HCT116 (cell line): Measurements from ENCODE around the gene XPC. TPM values are rescaled to one million over a fixed set of nuclear protein-coding genes. Genes with fewer than 3 reads are reported as not detected.

Source experiments
- ATAC-seq: fragments of 200-7000 bp; cut with Tn5 transposase; 2 replicates; pipeline ENCODE4 v1.9.1; 2020; ENCODE audit warnings: mild to moderate bottlenecking, moderate library complexity
- BruUV-seq: library from RNA; stranded (reverse); fragments of 400-500 nt; replicated peaks from 2 replicates; lab custom pipeline; 2021; lab: Mats Ljungman, UMichigan
- CTCF ChIA-PET: fragments of 300-600 bp; sonication (Branson Sonifier 250); formaldehyde crosslinking; loops from one replicate; lab custom pipeline; 2021; ENCODE audit warnings: antibody characterized with exemption; lab: Charles Lee
- POLR2A ChIA-PET: fragments of 300-600, 350-600 bp; sonication (Branson Sonifier 250); formaldehyde crosslinking; loops from one replicate; lab custom pipeline; 2021; ENCODE audit warnings: antibody characterized with exemption; lab: Charles Lee
- RAD21 ChIA-PET, 2 experiments: fragments of 300-600 bp; sonication (Branson Sonifier 250); formaldehyde crosslinking; loops; one replicate each; lab custom pipeline; 2023; ENCODE audit warnings: low total read pairs in 2 of 2; ENCODE audit not compliant: uncharacterized antibody in 2 of 2, unreplicated experiment in 2 of 2, low non-redundant PET in 1 of 2; lab: Charles Lee
- DNase-seq: peaks from one replicate; pipeline ENCODE4 v3.0.0-alpha.2; 2010; ENCODE audit warnings: low read depth, low spot score
- H2AFZ ChIP-seq: fragments of 200-600 bp; shearing (Covaris generic), sonication (generic); 2 replicates; pipeline ENCODE4 v1.6.1; 2017; ENCODE audit warnings: low read depth, mixed run types, mixed read lengths, antibody characterized with exemption, low read length; ENCODE audit not compliant: poor library complexity, severe bottlenecking
- H3K27ac ChIP-seq: 2 replicates; pipeline ENCODE4 v1.5.1; 2012; ENCODE audit warnings: low read depth, low read length
- H3K27me3 ChIP-seq: fragments of 200-600 bp; sonication (generic); 2 replicates; pipeline ENCODE4 v1.6.1; 2016; ENCODE audit warnings: mixed run types, low read length, mixed read lengths; ENCODE audit not compliant: insufficient read depth
- H3K36me3 ChIP-seq, 2 experiments: fragments of 200-500 bp in 1 of 2; fragments of 200-600 bp in 1 of 2; sonication (Bioruptor generic) in 1 of 2; sonication (generic) in 1 of 2; 2 replicates each; pipeline versions ENCODE4 v1.5.1 to v1.6.1; 2014 to 2016; ENCODE audit warnings: low read length in 2 of 2, inconsistent platforms in 1 of 2, mixed read lengths in 1 of 2, mixed run types in 1 of 2; ENCODE audit not compliant: insufficient read depth in 2 of 2, control insufficient read depth in 1 of 2
- H3K4me1 ChIP-seq, 2 experiments: fragments of 200-600 bp in 1 of 2; sonication (generic) in 1 of 2; 2 replicates each; pipeline versions ENCODE4 v1.5.1 to v1.6.1; 2012 to 2017; ENCODE audit warnings: low read length in 2 of 2, inconsistent platforms in 1 of 2, mild to moderate bottlenecking in 1 of 2, mixed read lengths in 1 of 2, mixed run types in 1 of 2, moderate library complexity in 1 of 2; ENCODE audit not compliant: insufficient read depth in 2 of 2, control insufficient read depth in 1 of 2
- H3K4me2 ChIP-seq: fragments of 200-600 bp; sonication (generic); 2 replicates; pipeline ENCODE4 v1.6.1; 2017; ENCODE audit warnings: mixed run types, low read length, mixed read lengths
- H3K4me3 ChIP-seq, 2 experiments: fragments of 200-600 bp in 1 of 2; sonication (generic) in 1 of 2; replicated peaks in 1 of 2; 2 replicates each; pipeline ENCODE4 v1.5.1; 2011 to 2016; ENCODE audit warnings: low read length in 2 of 2, control low read depth in 1 of 2, low read depth in 1 of 2, mild to moderate bottlenecking in 1 of 2, mixed read lengths in 1 of 2, mixed run types in 1 of 2
- H3K79me2 ChIP-seq: fragments of 200-600 bp; sonication (generic); 2 replicates; pipeline ENCODE4 v1.6.1; 2017; ENCODE audit warnings: mild to moderate bottlenecking, mixed run types, low read length, moderate library complexity, mixed read lengths; ENCODE audit not compliant: insufficient read depth
- H3K9ac ChIP-seq: fragments of 200-600 bp; sonication (generic); 2 replicates; pipeline ENCODE4 v1.6.1; 2016; ENCODE audit warnings: low read length, mixed read lengths
- H3K9me2 ChIP-seq: fragments of 200-600 bp; sonication (generic), shearing (Covaris generic); 2 replicates; pipeline ENCODE4 v1.6.1; 2017; ENCODE audit warnings: mixed run types, mild to moderate bottlenecking, moderate library complexity; ENCODE audit not compliant: insufficient read depth
- H3K9me3 ChIP-seq, 2 experiments: fragments of 200-500 bp in 1 of 2; fragments of 200-600 bp in 1 of 2; sonication (Bioruptor generic) in 1 of 2; sonication (generic) in 1 of 2; 2 replicates each; pipeline ENCODE4 v1.6.1; 2014 to 2017; ENCODE audit warnings: low read length in 2 of 2, mixed read lengths in 2 of 2, inconsistent platforms in 1 of 2, low read depth in 1 of 2, mild to moderate bottlenecking in 1 of 2, mixed run types in 1 of 2, moderate library complexity in 1 of 2; ENCODE audit not compliant: control insufficient read depth in 1 of 2, insufficient read depth in 1 of 2
- H4K20me1 ChIP-seq: fragments of 200-600 bp; sonication (generic), shearing (Covaris generic); 2 replicates; pipeline ENCODE4 v1.6.1; 2017; ENCODE audit warnings: mixed run types, mild to moderate bottlenecking, moderate library complexity; ENCODE audit not compliant: insufficient read depth
- CTCF ChIP-seq, 3 experiments: fragments of 200-600 bp in 1 of 3; sonication (generic) in 1 of 3; IDR thresholded peaks in 2 of 3; conservative IDR thresholded peaks in 1 of 3; 2 replicates each; pipeline ENCODE4 v1.5.1; 2012 to 2017; ENCODE audit warnings: low read depth in 2 of 3, low read length in 2 of 3, antibody characterized with exemption in 1 of 3, borderline replicate concordance in 1 of 3, control low read depth in 1 of 3, mild to moderate bottlenecking in 1 of 3, mixed read lengths in 1 of 3, mixed run types in 1 of 3, moderate library complexity in 1 of 3; ENCODE audit not compliant: insufficient read depth in 1 of 3
- ELF1 ChIP-seq: IDR thresholded peaks from 2 replicates; pipeline ENCODE4 v1.6.1; 2012; ENCODE audit warnings: low read depth, borderline replicate concordance
- EZH2 ChIP-seq: fragments of 200-600 bp; sonication (generic); IDR thresholded peaks from 2 replicates; pipeline ENCODE4 v1.6.1; 2017; ENCODE audit warnings: antibody characterized with exemption, mixed run types
- EZH2phosphoT487 ChIP-seq: fragments of 200-600 bp; IDR thresholded peaks from 2 replicates; pipeline ENCODE4 v1.6.1; 2018; ENCODE audit warnings: antibody characterized with exemption, borderline replicate concordance
- FOSL1 ChIP-seq: IDR thresholded peaks from 2 replicates; pipeline ENCODE4 v1.6.1; 2012; ENCODE audit warnings: low read depth
- JUND ChIP-seq: IDR thresholded peaks from 2 replicates; pipeline ENCODE4 v1.6.1; 2012
- MAX ChIP-seq: IDR thresholded peaks from 2 replicates; pipeline ENCODE4 v1.6.1; 2012
- POLR2A ChIP-seq: IDR thresholded peaks from 2 replicates; pipeline ENCODE4 v1.7.0; 2011; ENCODE audit warnings: borderline replicate concordance; ENCODE audit not compliant: insufficient read depth, insufficient read length; ENCODE audit errors: extremely low read depth
- POLR2AphosphoS5 ChIP-seq: IDR thresholded peaks from 2 replicates; pipeline ENCODE4 v1.6.1; 2011; ENCODE audit warnings: mild to moderate bottlenecking, low read depth, low read length, moderate library complexity
- RAD21 ChIP-seq: IDR thresholded peaks from 2 replicates; pipeline ENCODE4 v1.6.1; 2012; ENCODE audit warnings: low read depth, mild to moderate bottlenecking
- REST ChIP-seq: IDR thresholded peaks from 2 replicates; pipeline ENCODE4 v1.6.1; 2012; ENCODE audit warnings: low read depth
- SRF ChIP-seq: IDR thresholded peaks from 2 replicates; pipeline ENCODE4 v1.6.1; 2012; ENCODE audit warnings: low read depth
- TCF7L2 ChIP-seq: IDR thresholded peaks from 2 replicates; pipeline ENCODE4 v1.7.0; 2011; ENCODE audit warnings: borderline replicate concordance, inconsistent platforms; ENCODE audit not compliant: insufficient read depth, insufficient read length; ENCODE audit errors: extremely low read depth
- ZFX ChIP-seq: fragments of 450-650 bp; IDR thresholded peaks from 2 replicates; pipeline ENCODE4 v1.6.1; 2017
- ZNF274 ChIP-seq: fragments of 200-500 bp; sonication (Bioruptor generic); IDR thresholded peaks from 2 replicates; pipeline ENCODE4 v1.6.1; 2014; ENCODE audit warnings: mild to moderate bottlenecking, low read depth, low read length, inconsistent platforms
- intact Hi-C: fragments of 100-400 bp; cut with micrococcal nuclease; formaldehyde crosslinking; loops from 2 replicates; pipeline ENCODE4 v1.10.0; 2022
- total RNA-seq: library from RNA; stranded (reverse); gene quantifications from one replicate; pipeline ENCODE4 v1.2.1, GENCODE V29; 2021; ENCODE audit not compliant: unreplicated experiment

XPC gene
- total RNA-seq, 1 experiment from 2014 or later = 29.5 TPM

- RAD21 ChIA-PET = no interaction called here
- Histone ChIP-seq H3K4me2 (no peak overlapping the region), H3K9me2 (no peaks in the 10 kb centered on the region), H2AFZ (no peak overlapping the region), H3K9me3 (no peaks in the 10 kb centered on the region), H3K9ac (no peak overlapping the region), H3K27ac (no peak overlapping the region), H3K4me3 (no peak overlapping the region), H3K79me2 (no peaks in the 10 kb centered on the region), H4K20me1 (no peaks in the 10 kb centered on the region), H3K27me3 (no peaks in the 10 kb centered on the region)
- no peak for ATAC-seq
- POLR2A ChIA-PET = no interaction called here
- intact Hi-C loops = no loop called here
- CTCF ChIA-PET = interaction anchor here (2.5 kb wide), 1 partner anchor 9 kb away, joined by 11 read pairs; no protein-coding TSS in a partner anchor
- BruUV-seq = no TSS peak
- no peak for TF ChIP-seq RAD21
- TF ChIP-seq EZH2phosphoT487 = no peak
- TF ChIP-seq SRF = no peak
- no peak for TF ChIP-seq JUND
- no peak for TF ChIP-seq POLR2AphosphoS5
- TF ChIP-seq MAX = no peak
- TF ChIP-seq ZNF274 = no peak
- TF ChIP-seq, all 23 proteins: peak for 0
- Histone ChIP-seq H3K36me3 (no peaks in the 10 kb centered on the region), H3K4me1 (no peaks in the 10 kb centered on the region)
- DNase-seq = no peak
Observed at GRCh38 chr3:14212032-14212431, 33.6 kb upstream of the XPC start.

- no peaks in the 10 kb centered on the region for H3K9me3 ChIP-seq
- H3K4me3 ChIP-seq = no peak overlapping the region
- H3K9me2 ChIP-seq = no peaks in the 10 kb centered on the region
- no peak for DNase-seq
- H3K27ac ChIP-seq = no peak overlapping the region
- POLR2A ChIA-PET = no interaction called here
- RAD21 ChIA-PET = no interaction called here
- H2AFZ ChIP-seq = no peak overlapping the region
- no peaks in the 10 kb centered on the region for H3K27me3 ChIP-seq
- H3K9ac ChIP-seq = no peak overlapping the region
- BruUV-seq = no TSS peak
- no peak overlapping the region for H3K4me2 ChIP-seq
- no peaks in the 10 kb centered on the region for H3K36me3 ChIP-seq
- CTCF ChIA-PET = interaction anchor here (2.5 kb wide), 1 partner anchor 8 kb away, joined by 11 read pairs; no protein-coding TSS in a partner anchor
- intact Hi-C loops = no loop called here
- no peaks in the 10 kb centered on the region for H3K4me1 ChIP-seq
- H3K79me2 ChIP-seq = no peaks in the 10 kb centered on the region
- H4K20me1 ChIP-seq = no peaks in the 10 kb centered on the region
- ATAC-seq = no peak
- TF ChIP-seq POLR2A (no peak), FOSL1 (no peak), EZH2 (no peak), REST (no peak), ZFX (no peak), TCF7L2 (no peak), ZNF274 (no peak), RAD21 (no peak), MAX (no peak), ELF1 (no peak), SRF (no peak), CTCF (IDR thresholded peaks at IDR 0.05 in 2 of 3, conservative IDR thresholded peaks at IDR 0.05 in 1 of 3; ENCODE audit: borderline replicate concordance in 1 of 3, insufficient read depth in 1 of 3, low read depth in 2 of 3, low read length in 2 of 3) (no peak), EZH2phosphoT487 (no peak)
Observed at GRCh38 chr3:14211621-14212020, 33.2 kb upstream of the XPC start.
